Frontal cortex (tissue), 4 donors: Measurements from ENCODE around the gene TMPRSS11D. TPM values are rescaled to one million over a fixed set of nuclear protein-coding genes. Genes with fewer than 3 reads are reported as not detected.

Source experiments
- DNase-seq, 2 donors: peaks; one replicate each; pipeline ENCODE4 v3.0.0; 2012; ENCODE audit warnings: low spot score in 2 of 2
- FAIRE-seq: peaks from 2 replicates; lab custom pipeline; 2012; peaks lifted over from hg19 to GRCh38; lab: Jason Lieb, UNC
- total RNA-seq: library from RNA; depleted of rRNA; stranded (reverse); fragments of >200 nt; gene quantifications from one replicate; pipeline ENCODE4 v1.2.3, GENCODE V29; 2014
- donor health status: control.
- donor health status: control.
- donor health status: control.

The TMPRSS11D gene
- total RNA-seq, 1 donor from 2014 or later, result not detected

- FAIRE-seq (no peak), DNase-seq (no peak)
Observed at GRCh38 chr4:67892253-67892652, 8.5 kb upstream of the TMPRSS11D start.

- no peak for DNase-seq
- no peak for FAIRE-seq
Observed at GRCh38 chr4:67891645-67892044, 7.8 kb upstream of the TMPRSS11D start.

DNA sequence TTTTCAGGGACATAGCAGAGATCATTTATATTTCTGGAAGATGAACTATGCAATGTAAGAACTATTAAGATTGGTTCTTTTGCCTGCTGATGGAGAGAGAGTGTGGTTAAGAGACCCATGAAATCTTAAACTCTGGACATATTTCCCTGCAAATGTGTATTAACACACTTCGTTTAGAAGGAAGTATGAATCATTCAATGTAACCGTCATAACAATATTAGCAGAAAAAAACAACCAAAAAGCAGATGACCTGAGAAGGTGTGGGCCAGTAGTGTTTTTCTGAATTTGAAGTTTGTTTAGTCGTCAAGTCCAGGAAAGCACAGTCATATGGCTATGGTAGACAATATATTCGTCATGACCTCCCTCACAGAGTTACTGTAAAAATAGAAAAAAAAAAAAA, 2.5 kb upstream of the TMPRSS11D start:
- DNase-seq (no peak), FAIRE-seq (no peak)

GRCh38 chr4:67885762-67886161, 2.0 kb upstream of the TMPRSS11D start:
- no peak for FAIRE-seq
- DNase-seq, result no peak

DNA sequence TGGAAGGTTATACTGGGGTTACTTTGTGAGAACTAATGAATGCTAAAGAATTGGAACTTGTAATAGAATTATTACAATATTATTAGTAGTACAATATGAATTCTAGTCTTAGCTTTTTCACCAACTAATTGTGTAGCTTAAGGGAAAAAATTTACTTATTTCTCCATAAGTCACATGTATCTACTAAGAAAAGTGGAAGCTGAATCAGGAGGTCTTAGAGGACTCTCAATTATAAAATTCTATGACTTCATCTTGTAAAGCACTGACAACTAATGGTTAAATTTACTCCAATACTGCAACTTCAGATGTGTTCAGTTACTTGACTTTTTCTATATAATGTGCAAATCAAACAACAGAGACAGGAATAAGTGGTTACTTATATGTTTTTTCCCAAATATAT, 899 bp upstream of the TMPRSS11D start:
- no peak for FAIRE-seq
- no peak for DNase-seq

- DNase-seq (no peak), FAIRE-seq (no peak)
Observed at GRCh38 chr4:67883458-67883857, 344 bp downstream of the TMPRSS11D start.

GRCh38 chr4:67880866-67881610, 2.8 kb downstream of the TMPRSS11D start:
- no peak for DNase-seq
- no peak for FAIRE-seq

DNA sequence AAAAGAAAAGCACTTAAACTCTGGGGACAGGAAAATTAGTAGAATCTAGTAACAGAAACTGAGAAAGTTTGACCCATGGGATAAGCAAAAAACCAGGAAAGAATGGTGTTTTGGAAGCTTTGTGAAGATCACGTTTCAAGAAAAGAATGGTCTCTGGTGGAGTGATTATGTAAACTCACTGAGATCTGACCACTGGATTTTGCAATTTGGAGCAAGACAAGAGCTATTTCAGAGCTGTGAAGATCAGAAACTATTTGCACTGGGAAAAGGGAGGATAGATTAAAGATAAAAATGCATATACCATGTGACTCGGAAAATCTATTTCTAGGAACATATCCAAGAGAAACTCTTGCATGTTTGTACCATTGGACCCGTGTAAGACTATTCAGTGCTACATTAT, 4.3 kb downstream of the TMPRSS11D start:
- no peak for FAIRE-seq
- DNase-seq, result no peak

- FAIRE-seq (no peak), DNase-seq (no peak)
Observed at GRCh38 chr4:67877086-67877485, 6.7 kb downstream of the TMPRSS11D start.

- FAIRE-seq, result no peak
- no peak for DNase-seq
Observed at GRCh38 chr4:67874986-67875385, 8.8 kb downstream of the TMPRSS11D start.

- FAIRE-seq (no peak), DNase-seq (no peak)
Observed at GRCh38 chr4:67873116-67873515, 10.7 kb downstream of the TMPRSS11D start.

GRCh38 chr4:67871867-67872266, 11.9 kb downstream of the TMPRSS11D start:
- DNase-seq, result no peak
- FAIRE-seq, result no peak

GRCh38 chr4:67869580-67870190, 14.1 kb downstream of the TMPRSS11D start:
- DNase-seq (no peak), FAIRE-seq (no peak)

GRCh38 chr4:67861513-67861912, 22.3 kb downstream of the TMPRSS11D start:
- no peak for DNase-seq
- no peak for FAIRE-seq

GRCh38 chr4:67853336-67853735, 30.5 kb downstream of the TMPRSS11D start:
- FAIRE-seq (no peak), DNase-seq (no peak)

DNA sequence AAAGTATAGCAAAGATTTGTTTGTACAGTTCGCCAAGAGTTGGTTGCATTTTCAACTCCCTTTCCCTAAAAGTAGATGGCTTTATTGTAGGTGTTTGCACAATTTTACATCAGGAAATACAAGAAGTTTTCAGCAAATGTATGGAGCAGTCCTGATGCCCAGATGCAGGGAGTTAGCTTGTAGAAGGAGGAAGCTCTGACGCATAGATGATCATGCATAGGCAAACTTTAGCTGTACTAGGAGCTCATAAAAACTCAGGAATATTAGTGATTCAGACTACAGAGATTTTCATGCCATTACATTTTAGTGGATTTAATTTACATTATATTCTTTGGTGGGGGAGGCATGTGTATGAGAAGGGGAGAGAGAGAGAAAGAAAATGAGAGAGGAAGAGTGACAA, 62.9 kb downstream of the TMPRSS11D start:
- no peak for DNase-seq
- FAIRE-seq, result no peak

GRCh38 chr4:67810011-67810410, 73.8 kb downstream of the TMPRSS11D start:
- FAIRE-seq (no peak), DNase-seq (no peak)

- no peak for DNase-seq
- FAIRE-seq, result no peak
Observed at GRCh38 chr4:67809502-67809901, 74.3 kb downstream of the TMPRSS11D start.

GRCh38 chr4:67796810-67797209, 87.0 kb downstream of the TMPRSS11D start:
- no peak for DNase-seq
- FAIRE-seq, result no peak

DNA sequence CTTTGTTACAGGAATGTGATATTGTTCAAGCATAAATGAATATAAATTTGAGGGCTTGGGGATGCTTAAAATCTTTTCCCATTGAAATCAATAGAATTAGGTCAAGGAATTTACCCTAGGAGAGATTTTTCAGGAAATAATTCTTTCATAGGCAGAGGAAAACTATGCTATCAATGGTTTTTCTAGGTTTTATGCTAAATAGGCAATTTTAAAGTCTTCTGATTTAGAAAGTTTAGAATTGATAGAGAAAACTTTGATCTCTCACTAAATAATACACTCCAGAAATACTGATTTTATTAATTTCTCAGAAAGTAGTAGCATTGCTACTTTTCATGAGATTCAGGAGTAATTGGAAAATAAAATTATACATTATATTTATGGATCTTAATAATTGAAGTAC, 93.1 kb downstream of the TMPRSS11D start:
- no peak for FAIRE-seq
- DNase-seq, result no peak

DNA sequence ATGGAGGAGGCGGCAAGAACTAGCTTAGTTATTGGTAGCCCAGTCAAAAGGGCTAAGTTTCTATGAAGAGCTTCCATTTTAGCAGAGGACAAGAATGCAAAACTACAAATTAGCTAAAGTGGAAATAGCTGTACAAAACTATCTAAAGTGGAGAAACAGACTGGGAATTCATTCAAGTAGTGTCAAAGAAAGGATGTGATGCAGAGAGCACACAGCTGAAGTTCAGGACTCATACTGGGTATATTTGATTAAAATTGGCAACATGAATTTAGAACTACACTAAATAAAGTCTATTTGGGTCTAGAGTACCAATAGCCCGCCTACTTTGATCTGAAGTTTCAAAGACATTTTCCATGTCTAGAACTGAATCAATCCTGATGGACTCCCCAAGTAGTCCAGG, 96.5 kb downstream of the TMPRSS11D start:
- FAIRE-seq (no peak), DNase-seq (no peak)

- DNase-seq, result no peak
Observed at GRCh38 chr4:67785528-67785927, 98.3 kb downstream of the TMPRSS11D start.

More at GRCh38 chr4:67785528-67785927, 98.3 kb downstream of the TMPRSS11D start:
- FAIRE-seq, result no peak
